Stimulated activated CD4-positive, alpha-beta T cell treated with anti-CD3 and anti-CD28 coated beads, Interleukin-1b, Interleukin-23, amount 100 ng/mL, for 1 hour (primary cell): ENCODE data around the gene PTAR1.

Source experiments
- DNase-seq, 2 donors: peaks; one replicate each; pipeline ENCODE4 v3.0.0-alpha.2; 2020; ENCODE audit warnings: low read depth in 2 of 2

The PTAR1 gene

DNA sequence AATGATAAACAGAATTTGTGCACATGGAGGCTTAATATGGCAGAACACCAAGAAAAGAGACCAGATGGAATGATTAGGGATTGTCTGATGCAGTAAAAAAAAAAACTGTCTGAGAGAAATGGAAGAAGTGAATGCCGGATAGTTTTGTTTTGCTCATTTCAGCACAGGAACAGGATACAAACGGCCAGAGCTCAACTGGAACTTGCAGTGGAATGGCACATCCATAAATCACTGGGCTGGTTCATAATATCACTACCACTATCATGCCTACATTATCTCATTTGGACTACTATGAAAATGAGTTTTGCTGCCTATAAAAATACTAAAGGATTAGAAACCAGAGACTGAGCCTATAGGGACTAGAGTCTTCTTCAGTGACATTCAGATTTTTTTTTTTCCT, 9.7 kb downstream of the PTAR1 start:
- DNase-seq = no peak

- no peak for DNase-seq
Observed at GRCh38 chr9:69748304-69748703, 11.5 kb downstream of the PTAR1 start.

DNA sequence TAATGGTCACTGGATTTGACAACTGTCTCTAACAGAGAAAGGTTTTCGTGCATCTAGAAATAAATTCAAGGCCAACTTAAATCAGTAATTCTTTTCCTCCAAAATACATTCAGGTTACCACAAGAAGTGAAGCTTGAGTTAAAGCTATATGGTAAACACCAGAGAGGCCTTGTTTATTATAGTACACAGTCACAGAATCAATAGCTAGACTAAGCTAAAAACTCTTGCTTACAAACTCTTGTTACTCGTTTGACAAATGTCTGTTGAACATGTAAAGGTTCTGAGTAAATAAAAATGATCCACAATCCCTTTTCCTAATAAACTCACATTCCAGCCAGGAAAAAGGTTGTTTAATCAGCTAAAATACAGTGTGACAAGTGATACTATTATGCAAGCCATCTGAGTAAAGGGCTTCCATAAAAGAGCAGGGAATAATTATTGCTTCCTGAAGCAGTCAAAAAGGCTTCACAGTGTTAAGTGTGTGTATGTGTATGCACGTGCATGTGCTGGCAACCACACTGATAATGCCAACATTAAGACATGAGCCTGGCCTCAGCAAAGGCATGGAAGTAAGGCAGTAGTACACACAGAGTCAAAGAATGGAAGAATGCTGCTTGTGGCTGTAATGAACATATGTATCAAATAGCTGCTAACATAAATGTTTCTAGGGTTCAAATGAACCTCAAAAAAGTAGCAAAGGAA, 12.8 kb downstream of the PTAR1 start:
- DNase-seq = no peak

- no peak for DNase-seq
Observed at GRCh38 chr9:69745716-69746437, 13.9 kb downstream of the PTAR1 start.

DNA sequence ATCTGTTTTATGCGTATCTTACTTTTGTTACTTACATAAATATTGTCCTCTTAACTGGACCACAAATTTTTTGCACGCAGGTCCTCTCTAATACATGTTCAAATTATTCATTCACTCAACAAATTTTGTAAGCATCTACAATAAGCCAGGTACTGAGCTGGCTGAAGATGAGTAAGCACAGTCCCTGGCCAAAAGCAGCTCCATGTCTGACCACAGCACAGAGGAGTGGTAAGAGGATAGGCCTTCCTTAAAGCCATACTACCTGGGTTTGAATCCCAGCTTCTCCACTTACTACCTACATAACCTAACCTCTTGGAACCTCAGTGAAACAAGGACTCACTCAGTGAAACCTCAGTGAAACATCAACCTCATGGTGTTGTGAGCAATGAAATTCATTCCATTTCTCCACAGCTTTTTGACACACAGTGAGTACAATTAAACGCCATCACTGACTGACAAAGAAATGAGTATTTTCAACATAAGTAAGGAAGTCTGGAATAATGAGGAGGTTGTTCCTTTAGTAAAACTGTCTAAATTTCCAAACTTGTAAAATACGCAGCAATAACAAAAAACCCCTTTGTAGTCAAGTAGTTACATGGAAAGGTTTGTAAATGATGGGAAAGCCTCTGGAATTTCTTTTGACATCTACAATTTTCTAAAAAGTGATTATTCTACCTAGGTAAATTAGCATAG, 15.0 kb downstream of the PTAR1 start:
- DNase-seq = no peak

- no peak for DNase-seq
Observed at GRCh38 chr9:69743930-69744329, 15.9 kb downstream of the PTAR1 start.

GRCh38 chr9:69740872-69741505, 18.8 kb downstream of the PTAR1 start:
- no peak for DNase-seq

- no peak for DNase-seq
Observed at GRCh38 chr9:69731348-69731747, 28.5 kb downstream of the PTAR1 start.

- DNase-seq = no peak
Observed at GRCh38 chr9:69719983-69720382, 39.8 kb downstream of the PTAR1 start.

DNA sequence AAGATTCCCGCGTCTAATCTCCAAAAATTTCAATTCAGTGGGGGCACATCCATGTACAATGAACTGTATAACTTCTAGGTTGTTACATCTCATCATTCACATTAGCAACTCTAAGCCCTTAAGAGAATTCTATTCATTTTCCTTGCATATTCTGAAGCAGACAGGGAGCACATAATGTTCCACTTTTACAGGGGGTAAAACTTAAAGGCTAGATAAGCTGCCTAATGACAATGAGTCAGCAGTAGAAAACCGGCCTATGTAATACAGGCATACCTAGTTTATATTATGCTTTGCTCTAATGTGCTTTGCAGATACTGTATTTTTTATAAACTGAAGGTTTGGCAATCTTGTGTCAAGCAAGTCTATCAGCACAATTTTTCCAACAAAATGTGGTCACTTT, 40.4 kb downstream of the PTAR1 start:
- DNase-seq = no peak

DNA sequence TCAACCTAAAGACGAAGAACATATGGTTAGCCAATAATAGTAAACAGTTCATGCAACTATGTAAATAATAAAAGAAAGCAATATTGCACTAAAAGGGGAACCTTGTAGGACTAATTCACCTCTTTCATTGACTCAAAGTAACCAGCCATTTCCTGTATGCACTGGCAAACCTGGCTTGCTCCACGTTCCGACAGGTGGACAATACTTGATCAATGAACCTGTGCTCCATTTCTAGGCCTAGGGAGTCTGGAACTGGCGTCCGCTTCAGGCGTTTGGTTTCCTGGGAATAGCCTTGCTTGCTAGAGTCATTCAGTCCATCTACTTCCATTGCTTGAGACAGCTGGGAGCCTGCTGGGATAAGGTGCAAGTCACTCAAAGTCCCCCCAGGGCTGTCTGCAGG, 41.6 kb downstream of the PTAR1 start:
- DNase-seq = no peak

DNA sequence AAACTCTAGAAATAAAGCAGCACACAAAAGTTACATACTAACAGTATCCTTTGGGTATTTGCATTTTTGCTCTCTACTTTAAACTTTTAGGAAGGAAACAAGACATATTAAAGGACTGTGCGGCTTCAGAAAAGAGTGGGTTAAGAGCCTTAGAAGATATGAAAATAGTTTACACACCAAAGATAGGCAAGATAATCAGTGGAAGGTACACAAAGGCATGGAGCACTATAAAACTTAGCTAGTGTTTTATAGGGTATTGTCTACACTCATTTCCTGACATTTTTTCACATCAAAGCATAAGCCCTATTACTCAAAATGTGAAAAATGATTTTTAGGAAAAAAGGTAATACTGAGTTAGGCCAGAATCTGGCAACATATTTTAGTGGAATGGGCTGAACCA, 44.0 kb downstream of the PTAR1 start:
- DNase-seq = no peak

DNA sequence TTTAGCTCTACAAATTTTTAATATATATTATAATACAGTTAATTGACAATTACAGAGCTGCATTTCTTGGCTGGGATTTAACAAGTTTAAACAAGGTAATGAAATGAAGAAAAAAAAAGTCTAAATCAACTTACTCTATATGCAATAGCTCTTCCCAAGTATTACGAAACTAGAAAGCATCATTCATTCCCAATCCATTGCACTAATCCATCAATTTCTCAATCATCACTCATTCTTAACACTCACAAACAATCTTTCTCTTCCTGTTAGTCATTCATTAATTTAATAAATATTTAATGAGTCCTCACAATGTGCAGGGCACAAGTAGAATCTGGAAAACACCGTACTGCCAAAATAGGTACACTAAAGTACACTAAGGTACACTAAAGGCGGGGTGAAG, 44.7 kb downstream of the PTAR1 start:
- DNase-seq = no peak

DNA sequence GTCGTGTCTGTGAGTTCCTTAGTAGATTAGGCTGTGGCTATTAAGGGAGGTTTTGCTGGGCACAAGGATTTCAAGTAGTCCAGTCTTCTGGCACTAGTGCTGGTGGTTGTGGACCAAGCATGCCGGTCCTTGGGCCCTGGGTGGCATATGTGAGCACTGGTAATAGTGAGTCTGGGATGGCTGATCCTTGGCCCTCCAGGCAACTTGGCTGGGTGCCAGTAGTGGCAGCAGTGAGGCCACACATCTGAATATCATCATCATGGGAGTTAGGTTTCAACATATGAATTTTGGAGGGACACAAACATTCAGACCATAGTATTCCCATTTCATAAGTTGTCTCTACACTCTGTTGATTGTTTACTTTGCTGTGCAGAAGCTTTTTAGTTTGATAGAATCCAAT, 62.3 kb downstream of the PTAR1 start:
- no peak for DNase-seq

DNA sequence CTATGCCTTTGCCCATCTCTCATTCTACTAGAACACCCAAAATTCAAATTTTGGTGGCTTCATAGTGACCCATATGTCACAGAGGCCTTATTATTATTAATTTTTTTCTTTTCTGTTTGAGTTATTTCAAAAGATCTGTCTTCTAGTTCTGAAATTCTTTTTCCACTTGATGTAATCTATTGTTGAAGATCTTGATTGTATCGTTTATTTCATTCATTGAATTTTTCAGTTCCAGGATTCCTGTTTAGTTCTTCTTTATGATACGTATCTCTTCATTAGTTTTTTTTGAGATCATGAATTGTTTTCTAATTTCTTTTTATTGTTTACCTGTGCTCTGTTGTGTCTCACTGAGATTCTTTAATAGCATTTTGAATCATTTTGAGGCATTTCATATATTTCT, 63.0 kb downstream of the PTAR1 start:
- DNase-seq = no peak

GRCh38 chr9:69689991-69690538, 69.7 kb downstream of the PTAR1 start:
- DNase-seq = no peak

- DNase-seq = no peak
Observed at GRCh38 chr9:69683927-69684326, 75.9 kb downstream of the PTAR1 start.

DNA sequence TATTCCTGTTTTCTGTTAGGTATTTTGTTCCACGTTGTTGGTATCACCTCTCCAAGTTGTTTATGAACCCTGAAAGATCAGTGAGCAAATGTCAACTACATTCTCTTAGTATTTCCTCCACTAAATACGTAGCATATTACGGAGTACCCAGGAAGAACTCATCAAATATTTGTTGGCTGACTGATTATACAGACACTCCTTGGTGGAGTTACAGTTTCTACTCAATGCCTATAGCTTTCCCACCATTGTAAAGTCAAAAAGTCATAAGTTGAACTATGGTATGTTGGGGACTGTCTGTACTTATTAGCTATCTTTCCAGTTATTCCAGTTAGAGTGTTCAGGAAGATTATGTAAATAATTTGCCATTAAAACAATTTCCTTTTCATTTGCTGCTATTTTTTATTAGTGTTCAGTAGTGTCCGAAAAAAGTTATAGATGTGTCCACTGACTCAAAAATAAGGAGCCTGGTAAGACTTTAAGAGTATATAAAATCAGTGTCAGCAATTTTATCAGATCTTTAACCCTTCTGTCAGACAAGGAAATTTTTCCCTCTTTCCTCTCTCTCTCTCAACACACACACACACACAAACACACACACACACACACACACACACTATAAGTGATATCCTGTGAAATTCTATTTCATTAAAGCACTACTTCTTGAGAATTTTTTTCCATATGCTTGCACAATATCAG, 80.8 kb downstream of the PTAR1 start:
- no peak for DNase-seq

DNA sequence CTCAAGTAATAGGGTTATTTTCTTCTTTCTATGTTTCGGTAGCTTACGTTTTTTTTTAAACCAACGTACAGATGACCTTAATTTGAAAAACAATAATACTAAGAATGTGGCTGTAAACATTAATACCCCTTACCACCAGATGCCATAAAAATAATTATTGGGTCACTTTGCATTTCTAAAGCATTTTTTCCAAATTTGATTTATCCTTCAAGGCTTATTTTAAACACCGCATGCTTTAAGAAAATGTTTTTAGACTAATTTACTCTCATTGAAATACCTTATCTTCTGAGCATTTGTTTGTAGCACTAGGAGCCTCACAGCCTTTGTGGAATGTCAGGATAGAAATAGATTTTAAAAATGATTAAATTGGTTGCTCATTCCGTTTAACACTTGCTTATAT, 81.9 kb downstream of the PTAR1 start:
- no peak for DNase-seq

GRCh38 chr9:69675563-69675962, 84.2 kb downstream of the PTAR1 start:
- no peak for DNase-seq

DNA sequence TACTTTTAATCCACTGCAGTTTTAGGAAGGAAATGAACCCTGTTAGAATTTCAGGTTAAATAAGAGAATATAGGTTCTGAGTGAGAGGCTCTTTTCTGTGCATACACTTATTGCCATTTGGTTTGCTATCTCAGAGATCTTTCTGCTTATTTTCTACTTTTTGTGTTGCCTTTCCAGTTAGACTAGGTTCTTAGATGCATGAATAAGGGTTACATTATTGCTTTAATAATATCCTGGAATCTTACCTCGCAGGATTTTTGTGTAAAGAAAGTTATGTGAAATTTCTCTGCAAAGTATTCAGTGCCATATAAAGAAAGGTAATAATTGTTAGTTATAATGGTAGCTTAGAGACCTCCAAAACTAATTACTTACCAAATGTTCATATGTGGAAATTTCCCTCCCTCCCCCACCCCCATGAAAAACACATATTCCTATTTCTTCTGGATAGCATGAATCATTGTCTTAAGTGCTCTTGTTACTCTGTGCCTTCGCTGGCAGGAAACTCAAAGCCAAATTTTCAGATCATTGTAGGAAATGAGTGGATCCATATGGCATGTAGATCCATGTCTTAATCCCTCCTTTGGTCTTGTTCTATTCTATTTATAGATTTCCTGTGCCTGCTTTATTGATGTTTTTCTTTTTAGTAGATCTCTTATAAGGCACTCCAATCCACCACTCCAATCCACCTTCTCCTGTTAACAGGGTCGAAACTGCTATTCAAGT, 84.9 kb downstream of the PTAR1 start:
- no peak for DNase-seq
